Panc1 (cell line): Measurements from ENCODE around the gene PNMA1. TPM values are rescaled to one million over a fixed set of nuclear protein-coding genes. Genes with fewer than 3 reads are reported as not detected.

ENCODE experiments used
- ATAC-seq: fragments of 200-7000 bp; cut with Tn5 transposase; 2 replicates; pipeline ENCODE4 v1.9.1; 2020; ENCODE audit warnings: mild to moderate bottlenecking, moderate library complexity
- BruUV-seq: library from RNA; stranded (reverse); fragments of 400-500 nt; replicated peaks from 2 replicates; lab custom pipeline; 2021; lab: Mats Ljungman, UMichigan
- CTCF ChIA-PET: fragments of 300-600 bp; sonication (Branson Sonifier 250); formaldehyde crosslinking; loops from one replicate; lab custom pipeline; 2022; ENCODE audit warnings: antibody characterized with exemption; lab: Charles Lee
- POLR2A ChIA-PET: fragments of 300-600 bp; sonication (Branson Sonifier 250); formaldehyde crosslinking; loops from one replicate; lab custom pipeline; 2022; ENCODE audit warnings: antibody characterized with exemption; lab: Charles Lee
- DNase-seq: peaks from one replicate; pipeline ENCODE4 v3.0.0-alpha.2; 2010; ENCODE audit warnings: low read depth, low spot score
- H3K27ac ChIP-seq: 2 replicates; pipeline ENCODE4 v1.5.1; 2011; ENCODE audit warnings: mild to moderate bottlenecking, low read length, inconsistent platforms
- H3K27me3 ChIP-seq: fragments of 200-500 bp; sonication (Bioruptor generic); 2 replicates; pipeline ENCODE4 v1.6.0; 2014; ENCODE audit warnings: low read length, inconsistent platforms; ENCODE audit not compliant: control insufficient read depth, insufficient read depth
- H3K36me3 ChIP-seq: fragments of 200-500 bp; sonication (Bioruptor generic); 2 replicates; pipeline ENCODE4 v1.5.1; 2014; ENCODE audit warnings: inconsistent platforms, mild to moderate bottlenecking, low read length, moderate library complexity; ENCODE audit not compliant: control insufficient read depth, insufficient read depth
- H3K4me1 ChIP-seq: 2 replicates; pipeline ENCODE4 v1.5.1; 2011; ENCODE audit warnings: inconsistent platforms, mild to moderate bottlenecking, low read length, moderate library complexity; ENCODE audit not compliant: control insufficient read depth, insufficient read depth
- H3K4me3 ChIP-seq, 2 experiments: 2 replicates each; pipeline ENCODE4 v1.5.1; 2011 to 2012; ENCODE audit warnings: low read depth in 2 of 2, low read length in 2 of 2, mild to moderate bottlenecking in 2 of 2, inconsistent platforms in 1 of 2, moderate library complexity in 1 of 2
- H3K9me3 ChIP-seq: fragments of 200-500 bp; sonication (Bioruptor generic); 2 replicates; pipeline ENCODE4 v1.5.1; 2014; ENCODE audit warnings: low read depth, mild to moderate bottlenecking, inconsistent platforms, low read length, moderate library complexity; ENCODE audit not compliant: control insufficient read depth, insufficient read depth
- CTCF ChIP-seq: fragments of 450-650 bp; IDR thresholded peaks from 2 replicates; pipeline ENCODE4 v1.5.1; 2017; ENCODE audit warnings: mild to moderate bottlenecking
- POLR2AphosphoS5 ChIP-seq: IDR thresholded peaks from 2 replicates; pipeline ENCODE4 v1.6.1; 2012; ENCODE audit warnings: mild to moderate bottlenecking, low read depth, low read length, moderate library complexity
- REST ChIP-seq, 2 experiments: IDR thresholded peaks; 2 replicates each; pipeline ENCODE4 v1.6.1; 2011 to 2012; ENCODE audit warnings: low read depth in 2 of 2, control low read depth in 1 of 2, low read length in 1 of 2, mild to moderate bottlenecking in 1 of 2, moderate library complexity in 1 of 2; ENCODE audit not compliant: insufficient read depth in 1 of 2
- SIN3A ChIP-seq: IDR thresholded peaks from 2 replicates; pipeline ENCODE4 v1.6.1; 2012; ENCODE audit warnings: low read depth, mild to moderate bottlenecking, low read length, moderate library complexity, borderline replicate concordance; ENCODE audit not compliant: insufficient read depth
- TCF7L2 ChIP-seq: IDR thresholded peaks from 2 replicates; pipeline ENCODE4 v1.6.1; 2011; ENCODE audit warnings: mild to moderate bottlenecking, low read depth, low read length, inconsistent platforms
- in situ Hi-C: cut with HindIII; loops from 2 replicates; pipeline ENCODE4 v1.10.0; 2016; ENCODE audit warnings: low sequenced_read_pairs, low pct_unique_long_range_greater_than_20kb
- intact Hi-C: fragments of 100-400 bp; cut with micrococcal nuclease; formaldehyde crosslinking; loops from one replicate; pipeline ENCODE4 v1.10.0; 2022; ENCODE audit not compliant: unreplicated experiment
- total RNA-seq: library from RNA; stranded (reverse); gene quantifications from one replicate; pipeline ENCODE4 v1.2.1, GENCODE V29; 2021; ENCODE audit not compliant: unreplicated experiment

PNMA1 gene
- total RNA-seq, 1 experiment from 2014 or later, result 49.7 TPM

GRCh38 chr14:73719361-73719760, 5.2 kb upstream of the PNMA1 start:
- no peak for TF ChIP-seq CTCF
- no peak for TF ChIP-seq REST (IDR thresholded peaks at IDR 0.05; ENCODE audit: insufficient read depth in 1 of 2, low read depth in 2 of 2, low read length in 1 of 2)
- no peak for TF ChIP-seq TCF7L2
- TF ChIP-seq POLR2AphosphoS5, result no peak
- no peak for TF ChIP-seq SIN3A
- Histone ChIP-seq H3K27ac (no peak overlapping the region), H3K9me3 (no peaks in the 10 kb centered on the region), H3K4me1 (peaks cover 28% of the 10 kb centered on the region), H3K4me3 (no peak overlapping the region), H3K36me3 (peaks cover 18% of the 10 kb centered on the region), H3K27me3 (no peaks in the 10 kb centered on the region)
- no TSS peak for BruUV-seq
- ChIA-PET CTCF (no interaction called here), POLR2A (interaction anchor here (0.6 kb wide), 1 partner anchor 24 kb away, joined by 3 read pairs; no protein-coding TSS in a partner anchor)
- ATAC-seq (no peak), DNase-seq (no peak)
- in situ Hi-C loops, result no loop called here
- intact Hi-C loops, result no loop called here

- ATAC-seq (no peak), DNase-seq (no peak)
- Histone ChIP-seq H3K4me3 (no peak overlapping the region), H3K9me3 (no peaks in the 10 kb centered on the region), H3K27ac (no peak overlapping the region; the same call in 1 of the 2 replicates), H3K36me3 (peaks cover 18% of the 10 kb centered on the region), H3K4me1 (peaks cover 23% of the 10 kb centered on the region), H3K27me3 (no peaks in the 10 kb centered on the region)
- no TSS peak for BruUV-seq
- no peak for TF ChIP-seq TCF7L2
- TF ChIP-seq SIN3A, result no peak
- no peak for TF ChIP-seq REST (IDR thresholded peaks at IDR 0.05; ENCODE audit: insufficient read depth in 1 of 2, low read depth in 2 of 2, low read length in 1 of 2)
- no peak for TF ChIP-seq CTCF
- TF ChIP-seq POLR2AphosphoS5, result no peak
- POLR2A ChIA-PET, result no interaction called here
- CTCF ChIA-PET, result no interaction called here
- intact Hi-C loops (no loop called here), in situ Hi-C loops (no loop called here)
Measured at GRCh38 chr14:73718418-73719251, 4.5 kb upstream of the PNMA1 start.
